Right lobe of liver (tissue), 4 donors: ENCODE measurements around the gene IFNA8.

Source experiments
- POLR2A ChIP-seq: fragments of 450-650 bp; IDR thresholded peaks from one replicate; pipeline ENCODE4 v1.6.1; 2017; ENCODE audit warnings: antibody characterized with exemption, mild to moderate bottlenecking
- TF ChIP-seq, protein P1 (sequence below), 4 donors: fragments of 200-600 bp in 3 of 4; fragments of 450-650 bp in 1 of 4; IDR thresholded peaks; one replicate each; pipeline versions ENCODE4 v1.5.1 to v1.8.0; 2016 to 2022; ENCODE audit warnings: antibody characterized with exemption in 4 of 4, mild to moderate bottlenecking in 2 of 4
- donor health status: DM: no; HTN: no; CAD: no.
- donor health status: DM: no; HTN: no; CAD: no.
- donor health status: DM: no; HTN: yes; CAD: no.

DNA sequence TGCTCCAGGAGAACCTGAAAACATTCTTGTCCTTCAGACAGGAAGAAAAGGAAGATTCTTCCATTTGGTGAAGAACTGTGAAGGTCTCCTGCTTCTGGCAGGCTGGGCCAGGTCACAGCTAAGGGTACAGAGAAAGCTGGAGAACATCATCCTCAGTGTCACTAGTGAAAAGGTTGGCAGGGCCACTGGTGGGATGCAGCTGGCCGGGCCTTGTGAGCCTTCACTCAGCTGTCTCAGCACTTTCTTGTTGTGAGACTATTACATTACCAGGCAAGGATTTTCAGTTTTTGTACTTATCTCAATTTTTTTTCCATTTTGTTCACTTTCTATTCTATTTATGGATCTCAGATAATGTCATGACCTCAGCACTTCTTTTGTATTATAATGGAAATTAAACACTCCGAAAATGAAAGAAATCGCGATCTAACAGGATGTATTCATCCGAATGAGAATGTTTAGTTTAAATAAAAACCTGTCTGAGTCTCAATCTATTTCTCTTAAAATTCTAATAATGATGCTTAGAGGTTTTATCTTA is 9.9 kb upstream of the IFNA8 start:
- TF ChIP-seq, protein P1, sequence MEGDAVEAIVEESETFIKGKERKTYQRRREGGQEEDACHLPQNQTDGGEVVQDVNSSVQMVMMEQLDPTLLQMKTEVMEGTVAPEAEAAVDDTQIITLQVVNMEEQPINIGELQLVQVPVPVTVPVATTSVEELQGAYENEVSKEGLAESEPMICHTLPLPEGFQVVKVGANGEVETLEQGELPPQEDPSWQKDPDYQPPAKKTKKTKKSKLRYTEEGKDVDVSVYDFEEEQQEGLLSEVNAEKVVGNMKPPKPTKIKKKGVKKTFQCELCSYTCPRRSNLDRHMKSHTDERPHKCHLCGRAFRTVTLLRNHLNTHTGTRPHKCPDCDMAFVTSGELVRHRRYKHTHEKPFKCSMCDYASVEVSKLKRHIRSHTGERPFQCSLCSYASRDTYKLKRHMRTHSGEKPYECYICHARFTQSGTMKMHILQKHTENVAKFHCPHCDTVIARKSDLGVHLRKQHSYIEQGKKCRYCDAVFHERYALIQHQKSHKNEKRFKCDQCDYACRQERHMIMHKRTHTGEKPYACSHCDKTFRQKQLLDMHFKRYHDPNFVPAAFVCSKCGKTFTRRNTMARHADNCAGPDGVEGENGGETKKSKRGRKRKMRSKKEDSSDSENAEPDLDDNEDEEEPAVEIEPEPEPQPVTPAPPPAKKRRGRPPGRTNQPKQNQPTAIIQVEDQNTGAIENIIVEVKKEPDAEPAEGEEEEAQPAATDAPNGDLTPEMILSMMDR (IDR thresholded peaks at IDR 0.05) = no peak
- TF ChIP-seq POLR2A = no peak
